ENCODE results near the gene C6orf89.

GRCh38 chr6:36961441-36962435 lies 76.0 kb downstream of the C6orf89 start:
- no peak for TF ChIP-seq CTCF (IDR thresholded peaks at IDR 0.05 in 8 of 11, conservative IDR thresholded peaks at IDR 0.05 in 3 of 11)
- no peak for TF ChIP-seq POLR2A (IDR thresholded peaks at IDR 0.05)
- no peak for TF ChIP-seq POLR2AphosphoS5 (IDR thresholded peaks at IDR 0.05)
